NCI-H774 (cell line): Measurements from ENCODE around the gene TRAPPC3.

ENCODE experiments used
- DNase-seq: peaks from one replicate; lab custom pipeline; 2025; lab: John Stamatoyannopoulos, UW

TRAPPC3 gene

GRCh38 chr1:36151134-36151844 is 2.0 kb upstream of the TRAPPC3 start:
- no peak for DNase-seq

- peak; percentile 95 for DNase-seq
Observed at GRCh38 chr1:36150296-36151133, 1.2 kb upstream of the TRAPPC3 start.

GRCh38 chr1:36149973-36150295 is 648 bp upstream of the TRAPPC3 start:
- DNase-seq: no peak

- no peak for DNase-seq
Observed at GRCh38 chr1:36148821-36149236, 457 bp downstream of the TRAPPC3 start.

- DNase-seq: no peak
Observed at GRCh38 chr1:36144413-36144812, 4.9 kb downstream of the TRAPPC3 start.

GRCh38 chr1:36143424-36143823 is 5.9 kb downstream of the TRAPPC3 start:
- no peak for DNase-seq

GRCh38 chr1:36142121-36142520 is 7.2 kb downstream of the TRAPPC3 start:
- DNase-seq: no peak

- no peak for DNase-seq
Observed at GRCh38 chr1:36139521-36139920, 9.8 kb downstream of the TRAPPC3 start.

- no peak for DNase-seq
Observed at GRCh38 chr1:36137776-36138175, 11.5 kb downstream of the TRAPPC3 start.

GRCh38 chr1:36137226-36137625 is 12.1 kb downstream of the TRAPPC3 start:
- no peak for DNase-seq

GRCh38 chr1:36136535-36136934 is 12.8 kb downstream of the TRAPPC3 start:
- no peak for DNase-seq

GRCh38 chr1:36135796-36136195 is 13.5 kb downstream of the TRAPPC3 start:
- no peak for DNase-seq

- DNase-seq: no peak
Observed at GRCh38 chr1:36135330-36135667, 14.0 kb downstream of the TRAPPC3 start.

- DNase-seq: no peak
Observed at GRCh38 chr1:36134505-36135329, 14.6 kb downstream of the TRAPPC3 start.

- DNase-seq: no peak
Observed at GRCh38 chr1:36134031-36134430, 15.3 kb downstream of the TRAPPC3 start.

- no peak for DNase-seq
Observed at GRCh38 chr1:36133484-36133883, 15.8 kb downstream of the TRAPPC3 start.

GRCh38 chr1:36132029-36132428 is 17.3 kb downstream of the TRAPPC3 start:
- no peak for DNase-seq

- no peak for DNase-seq
Observed at GRCh38 chr1:36128905-36129206, 20.4 kb downstream of the TRAPPC3 start.

- DNase-seq: no peak
Observed at GRCh38 chr1:36128126-36128904, 21.0 kb downstream of the TRAPPC3 start.

- DNase-seq: no peak
Observed at GRCh38 chr1:36126797-36127500, 22.3 kb downstream of the TRAPPC3 start.

GRCh38 chr1:36126005-36126716 is 23.1 kb downstream of the TRAPPC3 start:
- no peak for DNase-seq
